Testis (tissue), 3 donors: ENCODE measurements around the gene C6orf52. TPM values are rescaled to one million over a fixed set of nuclear protein-coding genes. Genes with fewer than 3 reads are reported as not detected.
A peak's percentile ranks its signal among the peaks of the same experiment; 100 is the strongest.
"Not testable (repeated sequence)": the region's sequence is repeated elsewhere in the genome, so short reads cannot be mapped to it uniquely, and the experiment has no call there.

ENCODE experiments used
- DNase-seq: peaks from one replicate; pipeline ENCODE4 v3.0.0-alpha.2; 2019
- H3K27ac ChIP-seq, 2 donors: fragments of 200-600 bp; sonication (generic); one replicate each; pipeline ENCODE4 v1.5.1; 2019
- H3K27me3 ChIP-seq: fragments of 200-600 bp; sonication (generic); one replicate; pipeline ENCODE4 v1.5.1; 2019
- H3K36me3 ChIP-seq: fragments of 200-600 bp; sonication (generic); one replicate; pipeline ENCODE4 v1.5.1; 2017; ENCODE audit warnings: low read depth; ENCODE audit errors: missing control alignments
- H3K4me1 ChIP-seq: fragments of 200-600 bp; sonication (generic); one replicate; pipeline ENCODE4 v1.5.1; 2019
- H3K4me3 ChIP-seq, 2 donors: fragments of 200-600 bp; sonication (generic); one replicate each; pipeline ENCODE4 v1.5.1; 2017 to 2019
- H3K9me3 ChIP-seq: fragments of 200-600 bp; sonication (generic); one replicate; pipeline ENCODE4 v1.5.1; 2017
- CTCF ChIP-seq, 3 experiments: fragments of 450-650 bp in 2 of 3; fragments of 200-600 bp in 1 of 3; sonication (generic) in 1 of 3; IDR thresholded peaks; one replicate each; pipeline ENCODE4 v1.5.1; 2016 to 2019; ENCODE audit warnings: antibody characterized with exemption in 3 of 3, mild to moderate bottlenecking in 2 of 3, moderate library complexity in 1 of 3
- POLR2A ChIP-seq: fragments of 450-650 bp; IDR thresholded peaks from one replicate; pipeline ENCODE4 v1.6.1; 2017; ENCODE audit warnings: antibody characterized with exemption, mild to moderate bottlenecking, moderate library complexity
- WGBS, 2 donors: methylation state at CpG; one replicate each; pipeline ENCODE4 v1.1.5; 2018; 5-methylcytosine and 5-hydroxymethylcytosine counted together
- intact Hi-C: fragments of 100-400 bp; cut with DNase I; formaldehyde crosslinking; loops from one replicate; pipeline ENCODE4 v1.15.1; 2023; ENCODE audit warnings: low total_unique reads
- polyA plus RNA-seq: library from polyadenylated mRNA; stranded (reverse); fragments of 350-450 nt; fragmentation: Illumina TruSeq; extraction: RNeasy Lipid Tissue Mini Kit (QIAGEN cat#74804); gene quantifications from one replicate; pipeline ENCODE4 v1.2.3, GENCODE V29; 2014; ENCODE audit warnings: low read depth, low replicate concordance; ENCODE audit not compliant: insufficient read depth
- total RNA-seq, 2 donors: library from RNA; depleted of rRNA; stranded (reverse); fragments of >200 nt; gene quantifications; one replicate each; pipeline ENCODE4 v1.2.3, GENCODE V29; 2016

Gene C6orf52
- total and polyA plus RNA-seq, 3 donors from 2014 or later = 7.9 to 21.7 (median 14.3) TPM

GRCh38 chr6:10678456-10678855, 16.0 kb downstream of the C6orf52 start:
- no peaks in the 10 kb centered on the region for H3K4me1 ChIP-seq
- TF ChIP-seq CTCF (IDR thresholded peaks at IDR 0.05) (no peak), POLR2A (no peak)
- no peak overlapping the region for H3K27ac ChIP-seq
- no peaks in the 10 kb centered on the region for H3K36me3 ChIP-seq
- H3K4me3 ChIP-seq = no peak overlapping the region
- intact Hi-C loops = no loop called here
- H3K27me3 ChIP-seq = no peaks in the 10 kb centered on the region
- DNase-seq = no peak
- WGBS, 2 donors = 88 to 97% methylated on average over 4 of the region's 4 CpGs
- no peaks in the 10 kb centered on the region for H3K9me3 ChIP-seq

- Histone ChIP-seq H3K9me3 (no peaks in the 10 kb centered on the region), H3K27ac (no peak overlapping the region), H3K4me3 (peak overlapping the region in 1 of 2 donors; percentile 36), H3K27me3 (no peaks in the 10 kb centered on the region), H3K4me1 (no peaks in the 10 kb centered on the region), H3K36me3 (no peaks in the 10 kb centered on the region)
- DNase-seq = peak; percentile 81
- TF ChIP-seq POLR2A = no peak
- TF ChIP-seq CTCF (IDR thresholded peaks at IDR 0.05) = no peak
- intact Hi-C loops = no loop called here
- 62 to 72% methylated on average over 7 of the region's 7 CpGs for WGBS, 2 donors
Measured at GRCh38 chr6:10676403-10676802, 18.0 kb downstream of the C6orf52 start.

DNA sequence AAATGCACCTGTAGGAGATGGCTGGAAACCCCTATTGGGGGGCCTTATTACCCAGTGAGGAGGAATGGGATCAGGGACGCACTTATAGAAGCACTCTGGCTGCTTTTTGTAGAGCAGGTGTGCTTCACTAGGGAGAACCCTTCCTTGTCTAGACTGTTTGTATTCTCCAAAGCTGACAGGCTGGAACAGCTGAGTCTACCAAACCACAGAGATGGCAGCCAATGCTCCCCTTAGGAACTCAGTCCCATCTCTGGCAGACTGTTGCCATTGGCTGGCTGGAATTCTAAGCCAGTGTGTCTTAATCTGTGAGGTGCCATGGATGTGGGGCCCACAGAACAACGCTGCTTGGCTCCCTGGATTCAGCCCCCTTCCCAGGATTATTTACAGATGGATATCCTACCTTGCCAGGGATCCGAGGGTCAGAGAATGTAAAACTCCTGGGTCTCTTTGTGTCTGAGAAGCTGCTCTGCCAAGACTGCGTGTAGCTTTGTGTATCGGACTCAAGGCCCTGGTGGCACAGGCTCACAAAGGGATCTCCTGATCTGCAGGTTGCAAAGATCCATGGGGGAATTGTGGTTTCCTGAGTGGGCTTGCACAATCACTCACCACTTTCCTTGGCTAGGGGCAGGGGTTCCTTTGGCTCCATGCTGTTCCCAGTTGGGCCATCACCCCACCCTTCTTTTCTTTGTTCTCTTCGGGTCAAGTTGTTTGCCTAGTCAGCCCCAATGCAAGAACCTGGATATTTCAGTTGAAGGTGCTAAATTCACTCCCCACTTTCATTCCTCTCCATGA, 26.1 kb downstream of the C6orf52 start:
- intact Hi-C loops = no loop called here
- Histone ChIP-seq H3K4me3 (no peak overlapping the region), H3K27me3 (no peaks in the 10 kb centered on the region), H3K36me3 (no peaks in the 10 kb centered on the region), H3K4me1 (no peaks in the 10 kb centered on the region), H3K9me3 (no peaks in the 10 kb centered on the region), H3K27ac (no peak overlapping the region)
- 86 to 91% methylated on average over 6 of the region's 6 CpGs for WGBS, 2 donors
- TF ChIP-seq CTCF (IDR thresholded peaks at IDR 0.05) (no peak), POLR2A (no peak)
- DNase-seq = no peak

- DNase-seq, H3K27me3 ChIP-seq, H3K27ac ChIP-seq, H3K36me3 ChIP-seq, H3K9me3 ChIP-seq, H3K4me3 ChIP-seq, H3K4me1 ChIP-seq, intact Hi-C loops: not testable (repeated sequence)
- 63 to 82% methylated on average over 1 of the region's 1 CpG for WGBS, 2 donors
Measured at GRCh38 chr6:10665595-10665994, 28.8 kb downstream of the C6orf52 start.

DNA sequence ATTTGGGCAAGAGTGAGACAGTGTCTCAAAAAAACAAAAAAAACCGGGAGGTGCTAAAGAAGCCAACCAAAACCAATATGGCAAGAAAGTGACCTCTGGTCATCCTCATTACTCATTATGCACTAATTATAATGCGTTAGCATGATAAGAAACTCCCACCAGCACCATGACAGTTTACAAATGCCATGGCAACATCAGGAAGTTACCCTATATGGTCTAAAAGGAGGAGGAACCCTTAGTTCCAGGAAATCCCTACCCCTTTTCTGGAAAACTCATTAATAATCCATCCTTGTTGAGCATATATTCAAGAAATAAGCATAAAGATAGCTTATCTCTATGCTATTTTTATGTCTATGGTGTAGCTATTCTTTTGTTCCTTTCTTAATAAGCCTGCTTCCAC, 31.7 kb downstream of the C6orf52 start:
- no peak overlapping the region for H3K4me3 ChIP-seq
- no peaks in the 10 kb centered on the region for H3K36me3 ChIP-seq
- 63 to 64% methylated on average over 2 of the region's 2 CpGs for WGBS, 2 donors
- no peaks in the 10 kb centered on the region for H3K9me3 ChIP-seq
- H3K4me1 ChIP-seq = no peaks in the 10 kb centered on the region
- H3K27me3 ChIP-seq = no peaks in the 10 kb centered on the region
- TF ChIP-seq POLR2A (no peak), CTCF (IDR thresholded peaks at IDR 0.05) (no peak)
- no peak overlapping the region for H3K27ac ChIP-seq
- intact Hi-C loops = no loop called here
- no peak for DNase-seq
